AG04449 (cell line): ENCODE data around the gene ATP10D.

Experiments used
- CTCF ChIA-PET: fragments of 350-600 bp; formaldehyde crosslinking; extraction: SDS; loops from one replicate; lab custom pipeline; 2021; ENCODE audit warnings: antibody characterized with exemption; lab: Yijun Ruan, JAX
- POLR2A ChIA-PET: fragments of 400-600, 350-600 bp; formaldehyde crosslinking; extraction: SDS; loops from one replicate; lab custom pipeline; 2020; ENCODE audit warnings: antibody characterized with exemption, inconsistent platforms; lab: Yijun Ruan, JAX
- DNase-seq: peaks from one replicate; pipeline ENCODE4 v3.0.0-alpha.2; 2010; ENCODE audit warnings: low read depth, low spot score
- H3K4me3 ChIP-seq: 2 replicates; pipeline ENCODE4 v1.5.1; 2011; ENCODE audit warnings: low read depth, mild to moderate bottlenecking, control low read depth, low read length
- TF ChIP-seq, protein P1 (sequence below): IDR thresholded peaks from one replicate; pipeline ENCODE4 v1.5.1; 2011; ENCODE audit warnings: mild to moderate bottlenecking, moderate library complexity, low read length, control low read depth, inconsistent platforms; ENCODE audit not compliant: insufficient read depth; ENCODE audit errors: missing control alignments

Gene ATP10D

DNA sequence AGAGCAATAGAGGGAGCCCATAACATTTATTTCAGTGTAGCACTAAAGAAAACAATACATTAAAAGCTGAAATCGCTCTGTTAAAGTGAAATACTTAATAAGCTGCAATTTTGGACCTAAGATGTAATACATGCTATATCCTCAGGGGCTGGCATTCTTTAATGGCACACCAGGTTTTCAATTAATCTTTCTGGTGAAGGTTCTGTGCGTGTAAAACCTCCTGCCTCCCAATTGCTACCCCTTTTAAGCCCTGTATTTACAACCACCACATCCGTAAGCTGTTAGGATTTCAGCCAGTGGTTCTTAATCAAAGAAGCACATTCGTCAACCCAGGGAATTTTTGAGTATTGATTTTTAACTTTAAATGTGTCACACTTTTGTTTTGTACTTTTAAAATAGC lies 14.0 kb upstream of the ATP10D start:
- POLR2A ChIA-PET: interaction anchor here (1.0 kb wide), 1 partner anchor 14 kb away, joined by 5 read pairs; the partner anchor contains the start of gene ATP10D
- CTCF ChIA-PET: interaction anchor here (0.8 to 3.3 kb wide), 4 partner anchors 10 to 94 kb away, joined by 3 to 11 read pairs (median 6); partner anchors contain the start of gene ATP10D
- no peak for DNase-seq
- TF ChIP-seq, protein P1, sequence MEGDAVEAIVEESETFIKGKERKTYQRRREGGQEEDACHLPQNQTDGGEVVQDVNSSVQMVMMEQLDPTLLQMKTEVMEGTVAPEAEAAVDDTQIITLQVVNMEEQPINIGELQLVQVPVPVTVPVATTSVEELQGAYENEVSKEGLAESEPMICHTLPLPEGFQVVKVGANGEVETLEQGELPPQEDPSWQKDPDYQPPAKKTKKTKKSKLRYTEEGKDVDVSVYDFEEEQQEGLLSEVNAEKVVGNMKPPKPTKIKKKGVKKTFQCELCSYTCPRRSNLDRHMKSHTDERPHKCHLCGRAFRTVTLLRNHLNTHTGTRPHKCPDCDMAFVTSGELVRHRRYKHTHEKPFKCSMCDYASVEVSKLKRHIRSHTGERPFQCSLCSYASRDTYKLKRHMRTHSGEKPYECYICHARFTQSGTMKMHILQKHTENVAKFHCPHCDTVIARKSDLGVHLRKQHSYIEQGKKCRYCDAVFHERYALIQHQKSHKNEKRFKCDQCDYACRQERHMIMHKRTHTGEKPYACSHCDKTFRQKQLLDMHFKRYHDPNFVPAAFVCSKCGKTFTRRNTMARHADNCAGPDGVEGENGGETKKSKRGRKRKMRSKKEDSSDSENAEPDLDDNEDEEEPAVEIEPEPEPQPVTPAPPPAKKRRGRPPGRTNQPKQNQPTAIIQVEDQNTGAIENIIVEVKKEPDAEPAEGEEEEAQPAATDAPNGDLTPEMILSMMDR: no peak
- H3K4me3 ChIP-seq: no peak overlapping the region

DNA sequence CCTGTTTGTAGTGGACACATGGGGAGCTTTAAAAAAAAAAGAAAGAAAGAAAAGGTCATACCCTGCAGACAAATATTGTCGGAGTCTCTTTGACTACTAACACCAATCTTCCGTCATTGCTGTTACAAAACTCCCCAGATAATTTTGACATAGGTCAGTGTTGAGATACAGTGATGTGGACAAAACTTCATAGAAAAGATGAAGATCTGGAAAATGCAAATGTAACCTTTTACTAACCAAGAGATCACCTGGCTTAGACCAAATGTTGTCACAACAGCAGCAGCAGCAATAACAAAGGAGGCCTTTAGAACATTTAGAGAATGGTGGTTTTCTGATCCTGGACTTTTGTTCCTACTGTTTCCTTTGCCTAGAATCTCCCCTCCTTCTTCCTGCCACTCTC lies 13.5 kb upstream of the ATP10D start:
- DNase-seq: no peak
- CTCF ChIA-PET: interaction anchor here (0.6 to 3.3 kb wide), 5 partner anchors 10 to 93 kb away, joined by 3 to 11 read pairs (median 3); partner anchors contain the start of gene ATP10D
- no peak overlapping the region for H3K4me3 ChIP-seq
- TF ChIP-seq, protein P1: no peak
- POLR2A ChIA-PET: interaction anchor here (1.0 kb wide), 1 partner anchor 14 kb away, joined by 5 read pairs; the partner anchor contains the start of gene ATP10D

DNA sequence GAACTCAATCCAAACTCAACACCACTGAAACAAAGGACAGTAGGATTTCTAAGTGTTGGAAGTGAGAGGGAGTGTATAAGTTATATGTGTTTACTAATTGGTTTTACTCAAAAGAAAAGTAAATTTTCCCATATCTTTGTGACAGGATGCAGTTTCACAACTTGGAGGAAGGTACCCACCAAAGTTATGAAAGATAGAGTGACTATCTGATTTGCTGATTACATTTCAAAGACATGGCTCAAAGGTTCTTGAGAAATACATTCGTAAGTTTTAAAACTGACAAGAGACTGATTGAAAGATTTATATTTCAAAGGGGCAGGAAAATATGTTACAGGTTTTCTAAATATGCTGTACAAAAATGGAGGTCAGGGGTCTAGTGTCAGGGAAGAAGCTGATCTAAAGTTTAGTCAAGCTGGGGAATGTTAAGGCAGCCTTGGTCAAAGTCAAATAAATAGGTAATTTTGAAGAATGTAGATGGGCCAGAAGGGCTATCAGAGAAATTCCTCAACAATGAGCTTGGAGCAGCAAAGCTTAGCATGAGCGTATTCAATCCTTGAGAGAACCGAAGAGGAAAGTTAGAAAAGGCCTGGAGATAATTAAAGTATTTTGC lies 11.8 kb upstream of the ATP10D start:
- POLR2A ChIA-PET: interaction anchor here (0.9 to 1.6 kb wide), 2 partner anchors 10 to 12 kb away, joined by 3 to 4 read pairs; partner anchors contain the start of genes ATP10D and COMMD8

DNA sequence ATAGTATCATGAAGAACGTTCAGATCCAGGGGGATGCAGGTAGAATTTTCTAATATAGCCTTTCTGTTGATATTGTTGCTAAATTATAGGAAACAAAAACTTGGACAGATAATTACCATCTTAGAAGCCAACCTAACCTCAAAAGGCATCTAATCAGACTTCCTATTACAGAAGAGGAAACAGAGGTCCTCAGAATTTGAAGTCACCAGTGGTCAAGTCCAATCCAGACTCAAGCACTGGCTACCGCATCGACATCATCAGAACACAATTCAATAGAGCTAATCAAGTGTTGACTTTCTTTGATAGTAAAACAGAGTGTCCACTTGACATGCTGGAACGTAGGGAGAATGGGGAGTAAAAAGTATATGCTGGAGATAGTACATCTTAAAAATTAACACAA lies 10.3 kb upstream of the ATP10D start:
- DNase-seq: no peak
- CTCF ChIA-PET: interaction anchor here (1.0 kb wide), 1 partner anchor 12 kb away, joined by 3 read pairs; no protein-coding TSS in a partner anchor
- TF ChIP-seq, protein P1: no peak
- POLR2A ChIA-PET: no interaction called here
- H3K4me3 ChIP-seq: no peak overlapping the region

More for the DNA sequence above, 11.8 kb upstream of the ATP10D start:
- CTCF ChIA-PET: interaction anchor here (1.2 to 3.3 kb wide), 3 partner anchors 10 to 91 kb away, joined by 3 to 11 read pairs (median 6); no protein-coding TSS in a partner anchor
- TF ChIP-seq, protein P1: no peak
- DNase-seq: no peak
- H3K4me3 ChIP-seq: no peak overlapping the region

DNA sequence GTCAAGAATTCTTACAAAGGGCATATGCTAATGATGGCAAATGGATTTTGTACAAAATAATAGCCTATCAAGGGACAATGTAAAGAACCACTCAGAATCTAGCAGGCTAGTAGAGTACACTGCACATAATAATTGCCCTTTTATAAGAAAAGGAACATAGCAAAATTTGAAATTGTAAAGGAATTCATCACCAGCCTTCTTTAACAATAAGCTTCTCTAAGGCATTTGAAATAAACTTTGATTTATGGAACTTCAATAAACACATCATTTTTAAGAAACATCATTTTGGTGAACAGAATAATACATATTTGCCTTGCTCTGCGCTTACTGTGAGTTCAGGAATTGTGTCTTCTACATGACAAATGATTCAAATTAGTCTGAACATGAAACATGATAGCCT lies 9.7 kb upstream of the ATP10D start:
- ChIA-PET POLR2A (interaction anchor here (0.5 kb wide), 1 partner anchor 10 kb away, joined by 3 read pairs; the partner anchor contains the start of gene ATP10D), CTCF (interaction anchor here (1.0 kb wide), 1 partner anchor 13 kb away, joined by 3 read pairs; no protein-coding TSS in a partner anchor)
- TF ChIP-seq, protein P1: no peak
- DNase-seq: no peak
- H3K4me3 ChIP-seq: no peak overlapping the region

DNA sequence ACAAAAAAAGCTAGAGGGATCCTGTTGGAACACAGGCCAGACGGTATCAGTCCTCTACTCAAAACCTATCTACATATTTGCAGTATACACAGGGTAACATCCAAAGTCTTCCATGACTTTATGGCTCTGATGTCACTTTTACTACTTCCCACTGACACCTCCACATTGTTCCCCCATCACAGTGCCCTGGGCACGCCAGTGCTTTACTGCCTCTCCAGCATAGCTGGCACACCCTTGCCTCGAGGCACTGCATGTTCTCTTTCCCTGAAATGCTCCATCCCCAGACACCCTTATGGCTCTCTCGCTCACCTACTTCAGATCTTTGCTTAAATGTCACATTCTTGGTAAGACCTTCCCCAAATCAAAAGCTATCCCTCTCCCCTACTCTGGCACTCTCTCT lies 6.3 kb upstream of the ATP10D start:
- ChIA-PET POLR2A (no interaction called here), CTCF (interaction anchor here (1.1 kb wide), 1 partner anchor 86 kb away, joined by 3 read pairs; no protein-coding TSS in a partner anchor)
- TF ChIP-seq, protein P1: no peak
- no peak overlapping the region for H3K4me3 ChIP-seq
- no peak for DNase-seq
